SK-N-MC (cell line): Measurements from ENCODE around the gene UBE3B.
"Not testable (repeated sequence)": the region's sequence is repeated elsewhere in the genome, so short reads cannot be mapped to it uniquely, and the experiment has no call there.

Experiments used
- DNase-seq: peaks from one replicate; pipeline ENCODE4 v3.0.0-alpha.2; 2011; ENCODE audit warnings: low read depth, low spot score
- H3K27ac ChIP-seq: fragments of 200-600 bp; sonication (generic); 2 replicates; pipeline ENCODE4 v1.5.1; 2016; ENCODE audit warnings: mixed run types
- H3K36me3 ChIP-seq: fragments of 200-600 bp; sonication (generic); 2 replicates; pipeline ENCODE4 v1.6.1; 2017; ENCODE audit warnings: antibody characterized with exemption, low read length, mixed read lengths; ENCODE audit not compliant: insufficient read depth
- H3K4me3 ChIP-seq: fragments of 200-600 bp; sonication (generic); 2 replicates; pipeline ENCODE4 v1.5.1; 2016
- H3K9ac ChIP-seq: fragments of 200-600 bp; sonication (generic); 2 replicates; pipeline ENCODE4 v1.8.0; 2017; ENCODE audit warnings: mixed run types, mixed read lengths; ENCODE audit not compliant: insufficient read length
- H3K9me3 ChIP-seq: fragments of 200-600 bp; sonication (generic); 2 replicates; pipeline ENCODE4 v1.6.1; 2017; ENCODE audit warnings: low read depth, mild to moderate bottlenecking, antibody characterized with exemption, low read length, moderate library complexity, mixed read lengths
- EZH2 ChIP-seq: fragments of 200-600 bp; sonication (generic); IDR thresholded peaks from one replicate; pipeline ENCODE4 v1.6.1; 2017; ENCODE audit warnings: antibody characterized with exemption
- FOXP2 ChIP-seq: optimal IDR thresholded peaks from 2 replicates; pipeline ENCODE3; 2011; ENCODE audit warnings: mild to moderate bottlenecking, moderate library complexity; ENCODE audit not compliant: insufficient read depth; ENCODE audit errors: extremely low read length, control extremely low read depth
- POLR2AphosphoS5 ChIP-seq: IDR thresholded peaks from 2 replicates; pipeline ENCODE4 v1.6.1; 2012; ENCODE audit warnings: mild to moderate bottlenecking, low read depth, low read length, borderline replicate concordance

UBE3B gene

GRCh38 chr12:109434582-109434981 is 42.9 kb upstream of the UBE3B start:
- no peak for DNase-seq
- Histone ChIP-seq H3K9ac (no peak overlapping the region), H3K27ac (no peak overlapping the region), H3K4me3 (no peak overlapping the region), H3K9me3 (no peaks in the 10 kb centered on the region), H3K36me3 (no peaks in the 10 kb centered on the region)
- TF ChIP-seq FOXP2 (no peak), POLR2AphosphoS5 (no peak), EZH2 (no peak)

- Histone ChIP-seq H3K9ac (no peak overlapping the region), H3K27ac (no peak overlapping the region), H3K4me3 (no peak overlapping the region), H3K36me3 (no peaks in the 10 kb centered on the region), H3K9me3 (no peaks in the 10 kb centered on the region)
- no peak for DNase-seq
- no peak for TF ChIP-seq FOXP2
These were observed 41.8 kb upstream of the UBE3B start for GRCh38 chr12:109435428-109436187.

GRCh38 chr12:109436188-109436560 is 41.3 kb upstream of the UBE3B start:
- H3K27ac ChIP-seq = no peak overlapping the region
- TF ChIP-seq EZH2 (no peak), FOXP2 (no peak), POLR2AphosphoS5 (no peak)
- no peaks in the 10 kb centered on the region for H3K9me3 ChIP-seq

GRCh38 chr12:109439181-109439580 is 38.3 kb upstream of the UBE3B start:
- H3K36me3 ChIP-seq = no peaks in the 10 kb centered on the region
- TF ChIP-seq EZH2 (no peak), FOXP2 (no peak), POLR2AphosphoS5 (no peak)

More at GRCh38 chr12:109436188-109436560, 41.3 kb upstream of the UBE3B start:
- no peak for DNase-seq
- Histone ChIP-seq H3K4me3 (no peak overlapping the region), H3K36me3 (no peaks in the 10 kb centered on the region), H3K9ac (no peak overlapping the region)

GRCh38 chr12:109439951-109440350 is 37.5 kb upstream of the UBE3B start:
- H3K9ac ChIP-seq, DNase-seq, H3K36me3 ChIP-seq, H3K27ac ChIP-seq, H3K9me3 ChIP-seq, H3K4me3 ChIP-seq: not testable (repeated sequence)

More at GRCh38 chr12:109439181-109439580, 38.3 kb upstream of the UBE3B start:
- Histone ChIP-seq H3K9me3 (no peaks in the 10 kb centered on the region), H3K4me3 (no peak overlapping the region), H3K27ac (no peak overlapping the region), H3K9ac (no peak overlapping the region)
- DNase-seq = no peak

GRCh38 chr12:109440851-109441490 is 36.5 kb upstream of the UBE3B start:
- Histone ChIP-seq H3K9me3 (no peaks in the 10 kb centered on the region), H3K36me3 (no peaks in the 10 kb centered on the region), H3K4me3 (no peak overlapping the region), H3K9ac (no peak overlapping the region), H3K27ac (no peak overlapping the region)
- DNase-seq = no peak
- TF ChIP-seq FOXP2 = no peak
- TF ChIP-seq POLR2AphosphoS5 = no peak
- TF ChIP-seq EZH2 = no peak

GRCh38 chr12:109443794-109444193 is 33.6 kb upstream of the UBE3B start:
- DNase-seq = no peak
- Histone ChIP-seq H3K4me3 (no peak overlapping the region), H3K9ac (no peak overlapping the region), H3K27ac (no peak overlapping the region), H3K9me3 (no peaks in the 10 kb centered on the region), H3K36me3 (no peaks in the 10 kb centered on the region; the same call in 1 of the 2 replicates)
- TF ChIP-seq POLR2AphosphoS5 (no peak), EZH2 (no peak), FOXP2 (no peak)

GRCh38 chr12:109444259-109444658 is 33.2 kb upstream of the UBE3B start:
- Histone ChIP-seq H3K27ac (no peak overlapping the region), H3K36me3 (no peaks in the 10 kb centered on the region; the same call in 1 of the 2 replicates), H3K9ac (no peak overlapping the region), H3K9me3 (no peaks in the 10 kb centered on the region), H3K4me3 (no peak overlapping the region)
- DNase-seq = no peak
- no peak for TF ChIP-seq POLR2AphosphoS5
- TF ChIP-seq FOXP2 = no peak
- TF ChIP-seq EZH2 = no peak
